ENCODE results near the gene ZNF331.

Gene ZNF331

DNA sequence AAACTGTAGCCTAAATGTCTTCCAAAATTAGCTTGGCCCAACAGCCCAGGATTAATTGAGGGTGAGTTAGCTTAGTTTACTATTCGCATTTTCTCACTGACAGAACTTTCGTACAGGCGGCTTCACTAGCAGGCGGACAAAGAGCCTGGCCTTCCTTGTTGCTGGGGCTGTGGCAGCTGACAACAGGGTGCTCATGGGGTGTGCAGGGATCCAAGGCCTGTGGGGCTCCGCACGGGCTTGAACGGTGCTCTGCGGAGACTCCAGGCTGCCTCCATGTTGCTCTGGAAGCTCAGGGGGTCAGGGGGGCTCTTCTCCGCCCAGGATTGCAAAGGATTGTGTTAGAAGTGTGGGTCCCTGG lies 57.5 kb downstream of the ZNF331 start:
- Histone ChIP-seq H3F3A (ENCODE audit: control insufficient read depth, insufficient read depth) (no peaks in the 10 kb centered on the region), H3K79me2 (ENCODE audit: control insufficient read depth, low read length) (no peaks in the 10 kb centered on the region), H3K9me2 (replicated peaks; ENCODE audit: control insufficient read depth, low read length) (no peaks in the 10 kb centered on the region), H3K4me3 (ENCODE audit: low read length) (no peak overlapping the region), H3K27ac (ENCODE audit: low read depth, low read length) (no peak overlapping the region), H3K4me2 (ENCODE audit: low read length) (no peak overlapping the region), H3K36me3 (ENCODE audit: control insufficient read depth, low read length) (no peaks in the 10 kb centered on the region), H4K20me1 (ENCODE audit: control insufficient read depth, insufficient read depth, low read depth, low read length) (no peaks in the 10 kb centered on the region), H3K27me3 (ENCODE audit: control insufficient read depth, low read length) (no peaks in the 10 kb centered on the region), H3K4me1 (ENCODE audit: control insufficient read depth, low read length) (no peaks in the 10 kb centered on the region), H3K9me3 (ENCODE audit: control insufficient read depth, insufficient read depth, low read length) (peaks cover 26% of the 10 kb centered on the region; the same call in 1 of the 2 replicates)
- TF ChIP-seq, protein P1, sequence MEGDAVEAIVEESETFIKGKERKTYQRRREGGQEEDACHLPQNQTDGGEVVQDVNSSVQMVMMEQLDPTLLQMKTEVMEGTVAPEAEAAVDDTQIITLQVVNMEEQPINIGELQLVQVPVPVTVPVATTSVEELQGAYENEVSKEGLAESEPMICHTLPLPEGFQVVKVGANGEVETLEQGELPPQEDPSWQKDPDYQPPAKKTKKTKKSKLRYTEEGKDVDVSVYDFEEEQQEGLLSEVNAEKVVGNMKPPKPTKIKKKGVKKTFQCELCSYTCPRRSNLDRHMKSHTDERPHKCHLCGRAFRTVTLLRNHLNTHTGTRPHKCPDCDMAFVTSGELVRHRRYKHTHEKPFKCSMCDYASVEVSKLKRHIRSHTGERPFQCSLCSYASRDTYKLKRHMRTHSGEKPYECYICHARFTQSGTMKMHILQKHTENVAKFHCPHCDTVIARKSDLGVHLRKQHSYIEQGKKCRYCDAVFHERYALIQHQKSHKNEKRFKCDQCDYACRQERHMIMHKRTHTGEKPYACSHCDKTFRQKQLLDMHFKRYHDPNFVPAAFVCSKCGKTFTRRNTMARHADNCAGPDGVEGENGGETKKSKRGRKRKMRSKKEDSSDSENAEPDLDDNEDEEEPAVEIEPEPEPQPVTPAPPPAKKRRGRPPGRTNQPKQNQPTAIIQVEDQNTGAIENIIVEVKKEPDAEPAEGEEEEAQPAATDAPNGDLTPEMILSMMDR (IDR thresholded peaks at IDR 0.05; ENCODE audit: low read depth, low read length, poor library complexity, severe bottlenecking) = no peak
- no peak for TF ChIP-seq EZH2phosphoT487 (IDR thresholded peaks at IDR 0.05; ENCODE audit: borderline replicate concordance, low read length)

DNA sequence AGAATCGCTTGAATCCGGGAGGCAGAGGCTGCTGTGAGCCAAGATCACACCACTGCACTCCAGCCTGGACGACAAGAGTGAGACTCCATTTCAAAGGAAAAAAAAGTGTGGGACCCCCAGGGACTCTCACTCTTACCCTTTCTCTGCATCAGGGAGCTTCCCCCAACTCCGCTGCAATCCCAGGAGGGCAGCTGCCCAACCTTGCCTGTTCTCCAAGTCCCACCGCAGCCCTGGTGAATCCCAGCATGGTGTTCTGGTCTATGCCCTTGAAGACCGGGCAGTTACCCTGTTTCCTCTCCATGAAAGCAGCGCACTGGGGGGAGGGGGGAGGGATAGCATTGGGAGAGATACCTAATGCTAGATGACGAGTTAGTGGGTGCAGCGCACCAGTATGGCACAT lies 58.1 kb downstream of the ZNF331 start:
- no peaks in the 10 kb centered on the region for H3K27me3 ChIP-seq (ENCODE audit: control insufficient read depth, low read length)
- H3K9me2 ChIP-seq (replicated peaks; ENCODE audit: control insufficient read depth, low read length) = no peaks in the 10 kb centered on the region
- H3K27ac ChIP-seq (ENCODE audit: low read depth, low read length) = no peak overlapping the region
- no peak overlapping the region for H3K4me2 ChIP-seq (ENCODE audit: low read length)
- no peaks in the 10 kb centered on the region for H4K20me1 ChIP-seq (ENCODE audit: control insufficient read depth, insufficient read depth, low read depth, low read length)
- H3K36me3 ChIP-seq (ENCODE audit: control insufficient read depth, low read length) = no peaks in the 10 kb centered on the region
- no peaks in the 10 kb centered on the region for H3F3A ChIP-seq (ENCODE audit: control insufficient read depth, insufficient read depth)
- no peaks in the 10 kb centered on the region for H3K4me1 ChIP-seq (ENCODE audit: control insufficient read depth, low read length)
- TF ChIP-seq, protein P1 (IDR thresholded peaks at IDR 0.05; ENCODE audit: low read depth, low read length, poor library complexity, severe bottlenecking) = no peak
- no peak for TF ChIP-seq EZH2phosphoT487 (IDR thresholded peaks at IDR 0.05; ENCODE audit: borderline replicate concordance, low read length)
- peaks cover 26% of the 10 kb centered on the region; the same call in 1 of the 2 replicates for H3K9me3 ChIP-seq (ENCODE audit: control insufficient read depth, insufficient read depth, low read length)
- H3K4me3 ChIP-seq (ENCODE audit: low read length) = no peak overlapping the region
- no peaks in the 10 kb centered on the region for H3K79me2 ChIP-seq (ENCODE audit: control insufficient read depth, low read length)

DNA sequence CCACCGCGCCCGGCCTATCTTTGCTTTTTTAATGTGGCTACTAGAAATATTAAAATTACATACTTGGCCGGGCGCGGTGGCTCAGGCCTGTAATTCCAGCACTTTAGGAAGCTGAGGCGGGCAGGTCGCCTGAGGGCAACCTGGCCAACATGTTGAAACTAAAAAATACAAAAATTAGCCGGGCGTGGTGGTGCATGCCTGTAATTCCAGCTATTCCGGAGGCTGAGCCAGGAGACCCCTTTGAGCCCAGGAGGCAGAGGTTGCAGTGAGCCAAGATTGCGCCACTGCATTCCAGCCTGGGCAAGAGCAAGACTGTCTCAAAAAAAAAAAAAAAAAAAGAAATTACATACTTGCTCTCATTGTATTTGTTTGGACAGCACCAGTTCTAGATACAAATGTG lies 59.1 kb downstream of the ZNF331 start:
- Histone ChIP-seq H3K4me2 (ENCODE audit: low read length) (no peak overlapping the region), H3K79me2 (ENCODE audit: control insufficient read depth, low read length) (no peaks in the 10 kb centered on the region), H3K27me3 (ENCODE audit: control insufficient read depth, low read length) (no peaks in the 10 kb centered on the region), H3K36me3 (ENCODE audit: control insufficient read depth, low read length) (no peaks in the 10 kb centered on the region), H3K4me1 (ENCODE audit: control insufficient read depth, low read length) (no peaks in the 10 kb centered on the region), H4K20me1 (ENCODE audit: control insufficient read depth, insufficient read depth, low read depth, low read length) (no peaks in the 10 kb centered on the region), H3K27ac (ENCODE audit: low read depth, low read length) (no peak overlapping the region), H3F3A (ENCODE audit: control insufficient read depth, insufficient read depth) (no peaks in the 10 kb centered on the region), H3K4me3 (ENCODE audit: low read length) (no peak overlapping the region), H3K9me2 (replicated peaks; ENCODE audit: control insufficient read depth, low read length) (no peaks in the 10 kb centered on the region), H3K9me3 (ENCODE audit: control insufficient read depth, insufficient read depth, low read length) (peaks cover 29% of the 10 kb centered on the region; the same call in 1 of the 2 replicates)
- TF ChIP-seq, protein P1 (IDR thresholded peaks at IDR 0.05; ENCODE audit: low read depth, low read length, poor library complexity, severe bottlenecking) = no peak
- TF ChIP-seq EZH2phosphoT487 (IDR thresholded peaks at IDR 0.05; ENCODE audit: borderline replicate concordance, low read length) = no peak

DNA sequence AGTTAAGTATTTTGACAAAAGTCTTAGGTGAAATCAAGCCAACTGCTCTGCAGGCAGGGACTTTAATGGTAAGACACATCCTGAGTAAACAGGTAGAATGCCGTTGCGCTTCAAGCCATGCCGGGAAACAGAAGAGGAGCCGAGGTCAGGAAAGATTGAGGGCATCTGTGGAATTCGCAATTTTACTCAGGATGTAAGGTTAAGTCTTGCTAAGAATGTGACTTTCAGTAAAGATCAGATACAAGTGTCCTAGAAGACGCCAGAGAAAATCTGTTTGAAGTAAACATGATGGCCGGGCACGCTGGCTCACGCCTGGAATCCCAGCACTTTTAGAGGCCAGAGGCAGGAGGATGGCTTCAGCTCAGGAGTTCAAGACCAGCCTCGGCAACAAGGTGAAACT lies 60.4 kb downstream of the ZNF331 start:
- no peaks in the 10 kb centered on the region for H3K36me3 ChIP-seq (ENCODE audit: control insufficient read depth, low read length)
- H3K27me3 ChIP-seq (ENCODE audit: control insufficient read depth, low read length) = no peaks in the 10 kb centered on the region
- no peaks in the 10 kb centered on the region for H4K20me1 ChIP-seq (ENCODE audit: control insufficient read depth, insufficient read depth, low read depth, low read length)
- no peaks in the 10 kb centered on the region for H3F3A ChIP-seq (ENCODE audit: control insufficient read depth, insufficient read depth)
- H3K27ac ChIP-seq (ENCODE audit: low read depth, low read length) = no peak overlapping the region
- H3K4me1 ChIP-seq (ENCODE audit: control insufficient read depth, low read length) = no peaks in the 10 kb centered on the region
- no peaks in the 10 kb centered on the region for H3K9me2 ChIP-seq (replicated peaks; ENCODE audit: control insufficient read depth, low read length)
- peaks cover 25% of the 10 kb centered on the region; the same call in 1 of the 2 replicates for H3K9me3 ChIP-seq (ENCODE audit: control insufficient read depth, insufficient read depth, low read length)
- no peaks in the 10 kb centered on the region for H3K79me2 ChIP-seq (ENCODE audit: control insufficient read depth, low read length)
- no peak overlapping the region for H3K4me3 ChIP-seq (ENCODE audit: low read length)
- no peak overlapping the region for H3K4me2 ChIP-seq (ENCODE audit: low read length)
- no peak for TF ChIP-seq EZH2phosphoT487 (IDR thresholded peaks at IDR 0.05; ENCODE audit: borderline replicate concordance, low read length)
- TF ChIP-seq, protein P1 (IDR thresholded peaks at IDR 0.05; ENCODE audit: low read depth, low read length, poor library complexity, severe bottlenecking) = no peak
